GM12874 (cell line): ENCODE data around the gene CRYZ.

Source experiments
- TF ChIP-seq, protein P1 (sequence below): IDR thresholded peaks from 2 replicates; pipeline ENCODE4 v1.5.1; 2011; ENCODE audit warnings: low read depth, mild to moderate bottlenecking, control low read depth, low read length, moderate library complexity; ENCODE audit not compliant: insufficient read depth

The CRYZ gene

GRCh38 chr1:74715806-74716205, 17.0 kb downstream of the CRYZ start:
- TF ChIP-seq, protein P1, sequence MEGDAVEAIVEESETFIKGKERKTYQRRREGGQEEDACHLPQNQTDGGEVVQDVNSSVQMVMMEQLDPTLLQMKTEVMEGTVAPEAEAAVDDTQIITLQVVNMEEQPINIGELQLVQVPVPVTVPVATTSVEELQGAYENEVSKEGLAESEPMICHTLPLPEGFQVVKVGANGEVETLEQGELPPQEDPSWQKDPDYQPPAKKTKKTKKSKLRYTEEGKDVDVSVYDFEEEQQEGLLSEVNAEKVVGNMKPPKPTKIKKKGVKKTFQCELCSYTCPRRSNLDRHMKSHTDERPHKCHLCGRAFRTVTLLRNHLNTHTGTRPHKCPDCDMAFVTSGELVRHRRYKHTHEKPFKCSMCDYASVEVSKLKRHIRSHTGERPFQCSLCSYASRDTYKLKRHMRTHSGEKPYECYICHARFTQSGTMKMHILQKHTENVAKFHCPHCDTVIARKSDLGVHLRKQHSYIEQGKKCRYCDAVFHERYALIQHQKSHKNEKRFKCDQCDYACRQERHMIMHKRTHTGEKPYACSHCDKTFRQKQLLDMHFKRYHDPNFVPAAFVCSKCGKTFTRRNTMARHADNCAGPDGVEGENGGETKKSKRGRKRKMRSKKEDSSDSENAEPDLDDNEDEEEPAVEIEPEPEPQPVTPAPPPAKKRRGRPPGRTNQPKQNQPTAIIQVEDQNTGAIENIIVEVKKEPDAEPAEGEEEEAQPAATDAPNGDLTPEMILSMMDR: no peak

- TF ChIP-seq, protein P1: no peak
Measured at GRCh38 chr1:74715236-74715502, 17.7 kb downstream of the CRYZ start.

GRCh38 chr1:74714429-74715235, 18.2 kb downstream of the CRYZ start:
- TF ChIP-seq, protein P1: no peak

- TF ChIP-seq, protein P1: no peak
Measured at GRCh38 chr1:74713849-74714248, 19.0 kb downstream of the CRYZ start.

DNA sequence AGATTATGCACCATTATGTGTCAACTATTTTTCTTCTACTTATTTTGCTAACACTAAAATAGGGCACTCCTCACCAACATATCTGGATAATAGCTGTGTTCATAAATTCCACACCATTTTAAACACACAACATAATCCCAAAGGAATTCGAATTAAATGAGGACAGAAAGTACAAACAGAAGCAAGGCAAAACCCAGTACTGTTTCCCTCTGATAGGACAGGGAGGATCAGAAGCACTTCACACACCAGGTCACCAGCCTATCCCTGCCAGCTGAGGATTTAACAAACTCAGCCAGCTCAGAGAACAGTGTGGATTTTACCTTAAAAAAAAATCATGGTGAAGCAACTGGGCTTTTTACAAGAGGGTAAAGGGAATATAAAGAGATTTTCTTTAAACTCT, 20.0 kb downstream of the CRYZ start:
- TF ChIP-seq, protein P1: no peak

DNA sequence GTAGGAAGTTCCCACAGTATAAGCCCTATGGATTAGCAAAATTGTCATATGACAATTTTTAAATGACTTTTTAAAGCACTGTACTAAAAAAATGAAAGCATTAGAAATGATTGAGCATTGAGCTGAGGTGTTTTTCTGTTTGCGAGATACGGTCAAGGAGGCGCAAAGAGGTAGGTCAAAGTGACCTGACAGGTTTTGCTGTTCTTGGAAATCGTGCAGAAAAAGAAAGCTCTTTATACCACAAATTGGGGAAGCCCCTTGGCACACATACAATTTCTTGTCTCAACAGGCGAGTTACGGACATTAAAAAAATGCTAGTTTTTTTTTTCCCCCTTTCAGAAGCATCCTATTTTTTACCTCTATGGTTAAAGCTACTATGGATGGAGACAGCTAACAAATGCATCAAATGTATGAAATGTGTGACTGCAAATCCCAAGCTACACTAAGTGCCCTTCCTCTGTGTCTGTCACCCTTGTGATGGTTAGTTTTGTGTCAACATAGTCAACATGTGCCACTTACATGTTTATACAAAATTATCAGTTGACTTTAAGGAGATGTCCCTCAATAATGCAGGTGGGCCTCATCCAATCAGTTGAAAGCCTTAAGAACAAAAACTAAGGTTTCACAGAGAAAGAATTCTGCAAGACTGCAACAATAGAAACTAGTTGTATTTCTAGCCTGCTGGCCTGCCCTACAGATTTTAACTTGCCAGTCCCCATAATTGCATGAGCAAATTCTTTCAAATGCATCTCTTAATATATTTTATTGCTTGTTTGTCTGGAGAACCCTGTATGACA, 29.3 kb downstream of the CRYZ start:
- TF ChIP-seq, protein P1: no peak

DNA sequence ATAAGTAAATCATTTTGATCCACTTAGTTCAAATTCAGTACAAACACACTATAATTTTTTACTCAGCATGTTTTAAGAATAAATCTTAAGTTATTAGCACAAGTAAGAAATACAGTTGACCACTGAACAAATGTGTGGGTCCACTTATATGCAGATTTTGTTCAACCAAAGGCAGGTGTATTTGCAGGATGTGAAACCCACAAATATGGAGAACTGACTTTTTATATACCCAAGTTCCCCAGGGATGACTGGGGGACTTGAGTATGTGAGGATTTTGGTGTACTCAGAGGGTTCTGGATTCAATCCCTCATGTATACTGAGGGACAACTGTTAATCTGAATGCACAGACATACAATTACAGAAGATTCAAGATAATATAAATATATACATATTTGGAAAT, 33.5 kb downstream of the CRYZ start:
- TF ChIP-seq, protein P1: no peak
